HG02678 (cell line): ENCODE data around the gene SWT1.
"Not testable (repeated sequence)": the region's sequence is repeated elsewhere in the genome, so short reads cannot be mapped to it uniquely, and the experiment has no call there.

Source experiments
- ATAC-seq: cut with Tn5 transposase; IDR thresholded peaks from one replicate; pipeline ENCODE4 v1.9.1; 2021; ENCODE audit warnings: mild to moderate bottlenecking, moderate library complexity; ENCODE audit not compliant: unreplicated experiment

Gene SWT1

GRCh38 chr1:185317034-185317885 is 160.3 kb downstream of the SWT1 start, which contains the start of gene IVNS1ABP:
Gene IVNS1ABP (minus strand): TSS chr1:185317243. CDS start chr1:185309493, 7,750 bp downstream.
- peak; percentile 75 for ATAC-seq

GRCh38 chr1:185317886-185318310 is 160.9 kb downstream of the SWT1 start:
- peak; percentile 37 for ATAC-seq

GRCh38 chr1:185318431-185319138 is 161.6 kb downstream of the SWT1 start:
- ATAC-seq, result no peak

- no peak for ATAC-seq
Observed at GRCh38 chr1:185319139-185319475, 162.1 kb downstream of the SWT1 start.

- ATAC-seq, result not testable (repeated sequence)
Observed at GRCh38 chr1:185321104-185321503, 164.1 kb downstream of the SWT1 start.

GRCh38 chr1:185321653-185322221 is 164.8 kb downstream of the SWT1 start:
- ATAC-seq, result not testable (repeated sequence)

GRCh38 chr1:185322636-185323035 is 165.7 kb downstream of the SWT1 start:
- ATAC-seq, result no peak

- ATAC-seq, result no peak
Observed at GRCh38 chr1:185324118-185324517, 167.2 kb downstream of the SWT1 start.

- no peak for ATAC-seq
Observed at GRCh38 chr1:185325413-185325812, 168.4 kb downstream of the SWT1 start.

GRCh38 chr1:185328255-185328654 is 171.3 kb downstream of the SWT1 start:
- ATAC-seq, result no peak

GRCh38 chr1:185334182-185334581 is 177.2 kb downstream of the SWT1 start:
- ATAC-seq, result no peak

- no peak for ATAC-seq
Observed at GRCh38 chr1:185337246-185337645, 180.3 kb downstream of the SWT1 start.

- peak; percentile 95 for ATAC-seq
Observed at GRCh38 chr1:185338719-185339622, 182.0 kb downstream of the SWT1 start.

- ATAC-seq, result no peak
Observed at GRCh38 chr1:185341196-185341781, 184.3 kb downstream of the SWT1 start.
